CD4-positive, alpha-beta T cell treated with Interleukin-17A for 4 hours (primary cell): ENCODE measurements around the gene TIPRL.
"Not testable (repeated sequence)": the region's sequence is repeated elsewhere in the genome, so short reads cannot be mapped to it uniquely, and the experiment has no call there.

Experiments used
- DNase-seq: peaks from one replicate; pipeline ENCODE4 v3.0.0-alpha.2; 2020; ENCODE audit warnings: mixed read lengths

The TIPRL gene

DNA sequence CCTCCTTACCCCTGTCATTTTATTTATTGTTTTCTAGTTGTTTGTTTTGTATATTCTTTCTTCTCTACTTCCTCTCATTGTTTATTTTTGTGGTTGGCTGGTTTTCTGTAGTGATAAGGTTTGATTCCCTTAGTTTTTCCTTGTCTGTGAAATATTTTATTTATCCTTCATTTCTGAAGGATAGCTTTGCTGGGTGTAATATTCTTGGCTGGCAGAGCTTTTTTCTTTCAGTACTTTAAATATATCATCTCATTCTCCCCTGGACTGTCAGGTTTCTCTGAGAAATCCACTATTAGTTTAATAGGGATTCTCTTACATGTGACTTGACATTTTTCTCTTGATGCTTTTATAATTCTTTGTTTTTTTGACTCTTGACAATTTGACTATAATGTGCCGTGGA lies 18.8 kb upstream of the TIPRL start:
- DNase-seq, result no peak

DNA sequence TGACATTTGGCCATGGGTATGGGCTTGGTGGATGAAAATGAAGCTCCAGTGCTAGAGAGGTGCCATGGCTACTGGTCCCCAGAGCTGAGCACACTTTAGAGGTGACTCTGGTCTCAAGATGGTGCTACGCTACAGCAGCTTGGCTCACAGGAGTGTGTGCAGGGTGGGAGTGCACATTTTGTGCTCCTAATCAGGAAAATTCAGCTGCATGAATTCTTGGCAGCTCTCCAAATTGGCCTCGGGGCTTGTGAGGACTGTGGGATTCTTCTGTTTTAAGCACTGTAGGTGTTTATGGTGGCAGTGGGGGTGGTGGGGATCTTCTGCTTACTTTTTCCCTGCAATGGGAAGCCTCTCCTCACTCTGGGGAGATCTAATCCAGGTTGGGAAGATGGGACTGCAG lies 17.3 kb upstream of the TIPRL start:
- no peak for DNase-seq

DNA sequence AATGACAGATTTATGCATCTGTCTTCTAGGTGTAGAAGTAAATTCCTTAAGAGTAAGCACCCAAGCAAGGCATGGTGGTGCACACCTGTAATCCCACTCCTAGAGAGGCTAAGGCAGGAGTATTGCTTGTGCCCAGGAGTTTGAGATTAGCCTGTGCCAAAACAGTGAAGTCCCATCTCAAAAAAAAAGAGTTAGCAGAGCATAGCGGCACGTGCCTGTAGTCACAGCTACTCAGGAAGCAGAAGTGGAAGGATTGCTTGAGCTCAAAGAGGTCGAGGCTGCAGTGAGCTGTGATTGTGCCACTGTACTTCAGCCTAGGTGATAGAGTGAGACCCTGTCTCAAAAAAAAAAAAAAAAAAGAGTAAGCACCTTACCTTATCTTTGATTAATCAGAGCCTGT lies 15.1 kb upstream of the TIPRL start:
- DNase-seq, result no peak

DNA sequence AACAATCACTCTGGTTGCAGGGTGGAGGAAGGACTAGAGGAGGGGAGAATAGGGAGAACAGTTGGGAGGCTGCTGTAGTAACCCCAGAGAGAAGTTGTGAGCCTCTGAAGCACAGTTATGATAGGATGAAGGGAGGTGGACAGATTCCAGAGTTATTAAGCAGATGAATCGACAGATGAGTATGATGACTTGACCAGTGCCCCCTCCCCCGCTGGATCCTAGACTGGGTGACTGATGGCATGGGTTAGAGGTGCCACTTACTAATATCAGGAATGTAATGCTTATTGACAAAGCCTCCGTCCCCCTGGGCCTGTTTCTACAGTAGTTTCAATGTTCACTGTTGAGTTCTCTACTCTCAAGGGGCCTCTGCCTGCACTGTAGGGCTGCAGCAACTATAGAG lies 14.0 kb upstream of the TIPRL start:
- no peak for DNase-seq

DNA sequence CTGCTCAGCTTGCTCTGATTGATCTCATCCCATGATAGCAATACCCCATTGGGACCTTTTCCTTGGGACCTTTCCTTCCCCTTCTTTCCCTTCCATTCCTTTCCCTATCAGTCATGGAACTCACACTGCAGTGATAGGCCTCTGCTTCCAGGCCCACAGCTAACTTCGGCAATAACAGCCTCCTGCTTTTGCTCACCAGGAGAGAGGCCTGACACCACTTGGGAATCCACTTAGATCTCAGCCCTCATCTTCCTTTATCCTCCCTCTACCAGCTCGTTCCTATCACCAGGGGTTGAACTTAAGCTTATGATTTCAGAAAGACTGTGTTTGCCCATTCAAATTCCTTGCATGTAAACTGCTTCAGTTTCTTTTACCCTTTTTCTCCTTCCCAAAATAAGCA lies 11.0 kb upstream of the TIPRL start:
- no peak for DNase-seq

DNA sequence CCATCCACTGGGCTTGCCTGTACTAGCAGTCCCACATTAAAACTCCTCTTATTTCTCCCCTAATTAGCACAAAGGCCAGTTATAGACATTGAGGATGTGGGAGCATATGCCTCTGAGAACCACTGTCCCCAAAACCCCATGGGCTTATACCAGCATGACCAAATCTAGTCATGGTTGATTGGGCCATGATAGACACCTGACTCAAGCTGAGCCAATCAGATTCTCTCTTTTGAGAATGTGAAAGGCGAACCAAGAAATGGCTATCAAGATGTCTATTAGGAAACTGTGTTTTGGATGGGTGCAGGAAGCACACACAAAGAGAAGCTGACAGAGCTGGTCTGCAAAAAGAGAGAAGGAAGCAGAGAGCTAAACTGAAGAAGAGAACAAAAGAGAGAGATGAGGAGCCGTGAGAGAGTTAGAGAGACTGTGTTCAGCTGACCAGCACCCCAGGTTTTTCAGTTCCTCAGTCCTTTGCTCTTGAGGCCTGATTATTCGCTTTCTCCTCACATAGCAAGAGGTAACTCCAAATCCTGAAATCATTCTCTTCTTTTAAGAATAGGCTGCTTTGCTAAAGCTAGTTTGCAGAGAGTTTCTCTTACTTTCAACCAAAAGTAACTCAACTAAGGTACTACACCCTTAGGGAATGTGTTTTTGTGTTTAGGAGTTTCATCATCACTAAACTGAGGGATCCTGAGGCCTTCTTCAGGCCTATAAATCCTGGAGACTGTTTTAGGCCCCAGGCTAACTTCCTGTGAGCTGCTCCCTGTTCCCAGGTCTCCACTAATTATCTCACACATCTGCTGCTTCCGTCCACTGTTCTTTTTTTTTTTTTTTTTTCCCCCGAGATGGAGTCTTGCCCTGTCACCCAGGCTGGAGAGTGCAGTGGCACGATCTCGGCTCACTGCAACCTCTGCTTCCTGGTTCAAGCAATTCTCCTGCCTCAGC lies 7.9 kb upstream of the TIPRL start:
- DNase-seq, result no peak

DNA sequence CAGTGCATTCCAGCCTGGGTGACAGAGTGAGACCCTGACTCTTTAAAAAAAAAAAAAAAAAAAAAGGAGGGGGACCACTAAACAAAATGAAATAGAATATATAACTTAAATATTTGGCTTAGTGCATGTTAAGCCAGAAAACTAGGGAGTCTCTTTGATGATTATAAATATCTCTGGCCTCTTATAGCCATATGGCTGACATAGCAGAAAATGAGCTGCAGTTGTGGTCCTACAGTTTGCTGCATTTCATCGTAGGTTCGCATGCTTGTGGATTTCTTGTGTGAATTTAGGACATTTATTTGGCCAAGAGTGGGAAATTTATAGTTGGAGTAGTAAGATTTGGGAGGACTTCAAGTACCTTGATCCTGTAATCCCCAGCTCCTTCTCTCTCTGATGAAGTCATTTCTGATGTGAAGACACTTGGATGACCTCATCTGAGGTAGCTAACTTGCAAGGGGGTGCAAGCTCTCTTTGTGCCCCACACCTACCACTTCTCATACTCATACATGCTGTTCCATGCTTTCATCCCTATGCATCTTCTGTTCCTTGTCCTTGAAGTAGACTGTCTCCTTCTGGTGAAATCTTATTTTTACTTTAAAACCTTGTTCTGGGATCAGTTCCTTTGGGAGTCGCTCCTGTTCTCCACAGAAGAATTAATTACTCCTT lies 6.4 kb upstream of the TIPRL start:
- no peak for DNase-seq

DNA sequence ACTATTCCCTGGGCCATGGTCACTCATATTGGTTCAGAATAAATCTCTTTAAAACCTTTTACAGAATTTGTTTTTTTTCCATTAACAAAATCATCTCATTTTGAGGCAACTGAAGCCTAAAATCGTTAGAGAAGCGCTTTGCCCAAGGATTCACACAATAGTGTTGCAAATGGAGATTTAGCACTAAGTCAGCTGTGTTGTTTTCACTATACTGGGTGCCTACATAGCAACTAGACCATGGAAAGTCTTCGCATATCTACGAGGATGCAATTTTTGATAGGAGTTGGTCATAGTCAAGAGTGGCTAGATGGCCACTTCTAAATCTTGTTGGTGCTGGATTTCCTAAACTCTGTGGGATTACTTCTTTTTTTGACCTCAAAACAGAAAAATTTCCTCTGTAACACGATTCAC lies 530 bp upstream of the TIPRL start:
- DNase-seq, result peak; percentile 4

DNA sequence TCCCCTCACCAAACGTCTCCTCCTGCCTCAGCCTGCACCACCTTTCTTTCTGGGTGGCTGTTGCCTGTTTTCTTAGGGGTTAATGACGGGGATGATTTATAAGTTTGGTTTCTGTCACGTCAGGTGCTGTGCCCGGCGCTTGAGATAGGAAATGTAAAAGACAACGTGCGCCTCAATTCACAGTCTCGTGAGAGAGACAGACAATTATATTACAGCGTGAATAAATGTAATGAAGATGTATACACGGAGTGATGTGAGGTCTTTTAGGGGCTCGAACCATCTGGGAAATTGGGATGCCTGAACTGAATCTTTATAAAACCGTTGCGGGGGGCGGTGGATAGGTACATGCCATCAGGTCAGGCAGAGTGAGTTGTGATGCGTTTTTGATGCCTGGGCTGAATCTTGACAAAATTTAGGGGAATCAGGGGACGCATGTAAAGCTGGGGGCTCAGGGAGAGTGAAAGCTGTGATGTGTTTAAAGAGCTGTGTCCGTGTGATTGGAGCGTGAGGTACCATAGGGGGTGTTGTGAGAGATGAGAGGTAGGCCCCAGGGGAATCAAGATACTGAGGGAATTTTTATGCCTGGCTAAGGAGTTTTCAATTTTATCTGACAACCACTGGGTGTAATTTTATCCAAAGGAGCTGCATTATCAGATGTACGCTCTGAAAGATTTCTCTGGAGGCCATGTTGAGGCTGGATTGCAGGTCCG lies 831 bp downstream of the TIPRL start:
- DNase-seq, result no peak

DNA sequence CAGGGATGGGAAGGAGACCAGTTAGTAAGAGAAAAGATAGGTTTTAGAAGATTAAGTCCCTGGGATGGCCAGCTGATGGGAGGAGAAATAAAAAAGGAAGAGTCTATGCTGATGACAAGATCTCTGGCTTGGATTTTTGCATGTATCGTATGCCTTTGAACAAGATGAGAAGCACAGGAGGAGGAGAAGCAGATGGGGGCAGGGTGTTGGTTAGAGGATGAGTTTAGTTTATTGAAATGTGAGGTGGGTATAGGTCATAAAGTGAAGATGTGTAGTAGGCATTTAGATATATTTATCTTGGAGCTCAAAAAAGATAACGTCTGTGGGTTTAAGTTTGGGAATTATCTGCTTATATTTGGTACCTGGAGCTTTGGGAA lies 1.4 kb downstream of the TIPRL start:
- DNase-seq, result no peak

DNA sequence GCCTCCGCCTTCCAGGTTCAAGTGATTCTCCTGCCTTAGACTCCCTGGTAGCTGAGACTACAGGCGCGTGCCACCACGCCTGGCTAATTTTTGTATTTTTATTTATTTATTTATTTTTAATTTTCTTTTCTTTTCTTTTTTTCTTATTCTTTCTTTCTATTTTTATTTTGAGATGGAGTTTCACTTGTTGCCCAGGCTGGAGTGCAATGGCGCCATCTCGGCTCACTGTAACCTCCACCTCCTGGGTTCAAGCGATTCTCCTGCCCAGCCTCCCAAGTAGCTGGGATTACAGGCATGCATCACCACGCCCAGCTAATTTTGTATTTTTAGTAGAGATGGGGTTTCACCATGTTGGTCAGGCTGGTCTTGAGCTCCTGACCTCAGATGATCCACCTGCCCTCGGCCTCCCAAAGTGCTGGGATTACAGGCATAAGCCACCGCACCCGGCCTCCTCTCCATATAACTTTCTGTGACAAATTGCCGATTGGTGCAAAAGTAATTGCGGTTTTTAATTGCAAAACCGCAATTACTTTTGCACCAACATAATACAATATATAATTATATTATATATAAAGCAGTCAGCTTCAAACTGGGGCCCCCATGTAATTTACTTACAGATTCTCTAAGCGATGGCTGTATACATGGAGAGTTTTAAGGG lies 2.4 kb downstream of the TIPRL start:
- DNase-seq, result not testable (repeated sequence)

DNA sequence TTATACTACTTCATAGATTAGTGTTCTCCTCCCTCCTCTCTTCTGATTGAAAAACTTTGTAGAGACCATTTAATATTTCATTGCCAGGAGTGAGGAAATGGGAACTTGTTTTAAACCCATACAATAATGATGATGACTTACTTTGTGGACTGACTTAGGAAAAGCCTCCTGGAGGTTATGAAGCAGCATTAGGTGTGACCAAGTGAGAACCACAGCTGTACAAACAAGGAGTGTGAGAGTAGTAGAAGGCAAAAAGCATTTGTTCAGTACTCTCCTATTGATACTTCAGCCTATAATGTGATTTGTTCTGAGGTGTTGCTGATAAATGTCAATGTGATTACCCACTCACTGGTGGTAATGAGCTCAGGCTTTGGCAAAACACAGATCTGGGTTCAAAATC lies 8.4 kb downstream of the TIPRL start:
- DNase-seq, result no peak

DNA sequence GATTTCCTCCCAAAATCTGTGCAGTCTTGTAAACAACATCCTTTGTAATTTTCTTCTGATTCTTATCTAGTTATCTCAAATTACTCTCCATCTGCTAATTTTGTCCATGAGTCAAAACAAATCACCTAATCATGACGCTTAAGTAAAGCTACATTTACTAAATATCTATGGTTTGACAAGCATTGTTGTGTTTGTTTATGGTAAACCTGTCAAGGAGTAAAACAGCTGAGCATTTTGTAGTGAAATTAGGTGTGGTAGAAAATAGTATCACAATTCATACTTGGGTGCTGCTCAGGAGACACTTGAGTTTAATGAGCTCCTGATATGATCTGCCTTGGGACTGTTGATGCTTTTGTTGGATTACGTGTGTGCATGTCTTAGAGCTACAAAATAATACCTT lies 11.6 kb downstream of the TIPRL start:
- DNase-seq, result no peak

DNA sequence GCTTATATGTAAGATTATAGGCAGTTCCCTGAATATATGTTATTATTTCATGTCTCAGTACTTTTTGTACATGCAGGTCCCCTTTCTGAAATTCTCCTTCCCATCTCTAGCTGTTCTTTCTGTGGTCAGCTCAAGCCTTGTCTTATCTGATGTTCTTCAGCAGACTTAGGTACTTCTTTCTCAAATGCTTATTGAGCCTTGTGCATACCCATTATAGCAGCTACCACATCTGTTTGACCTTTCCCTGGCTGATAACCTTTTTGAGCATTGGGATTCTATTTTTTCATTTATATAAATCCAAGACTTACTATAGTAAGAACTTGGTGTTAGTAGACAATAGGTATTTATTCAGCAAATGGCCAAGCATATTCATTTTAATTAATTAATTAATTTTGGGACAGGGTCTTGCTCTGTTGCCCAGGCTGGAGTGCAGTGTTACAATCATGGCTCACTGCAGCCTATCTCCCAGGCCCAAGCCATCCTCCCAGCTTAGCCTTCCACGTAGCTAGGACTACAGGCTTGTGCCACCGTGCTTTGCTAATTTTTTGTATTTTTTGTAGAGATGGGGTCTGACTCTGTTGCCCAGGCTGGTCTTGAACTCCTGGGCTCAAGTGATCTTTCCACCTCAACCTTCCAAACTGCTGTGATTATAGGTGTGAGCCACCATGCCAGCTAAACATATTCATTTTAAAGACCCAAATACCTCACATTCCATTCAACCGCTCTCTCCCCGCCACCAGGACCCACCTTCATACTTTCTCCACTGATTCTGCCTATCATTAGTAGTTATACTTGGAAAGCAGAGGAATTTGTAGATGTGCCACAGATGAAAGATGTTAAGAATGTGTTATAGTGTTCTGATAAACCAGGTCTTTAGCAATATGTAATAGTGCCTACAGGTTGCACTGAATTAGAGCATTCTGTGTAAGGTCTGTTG lies 16.7 kb downstream of the TIPRL start:
- DNase-seq, result no peak

DNA sequence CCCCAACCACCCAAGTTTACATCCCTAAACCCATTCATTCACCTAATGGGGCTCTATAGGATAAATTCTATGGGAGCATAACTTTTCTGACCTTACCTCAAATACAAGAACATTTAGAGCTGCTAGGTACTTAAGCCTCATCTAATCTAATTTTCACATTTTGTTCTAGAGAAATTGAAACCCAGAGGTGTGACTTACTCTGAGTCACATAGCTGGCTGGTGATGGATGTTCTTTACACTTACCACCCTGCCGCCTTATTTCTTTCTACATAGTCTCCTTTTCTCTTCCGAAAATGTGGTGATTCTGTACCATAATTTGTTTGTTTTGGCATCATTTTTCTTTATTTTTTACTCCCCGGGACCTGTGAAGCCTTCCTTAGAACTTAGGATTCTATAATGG lies 20.3 kb downstream of the TIPRL start:
- no peak for DNase-seq

DNA sequence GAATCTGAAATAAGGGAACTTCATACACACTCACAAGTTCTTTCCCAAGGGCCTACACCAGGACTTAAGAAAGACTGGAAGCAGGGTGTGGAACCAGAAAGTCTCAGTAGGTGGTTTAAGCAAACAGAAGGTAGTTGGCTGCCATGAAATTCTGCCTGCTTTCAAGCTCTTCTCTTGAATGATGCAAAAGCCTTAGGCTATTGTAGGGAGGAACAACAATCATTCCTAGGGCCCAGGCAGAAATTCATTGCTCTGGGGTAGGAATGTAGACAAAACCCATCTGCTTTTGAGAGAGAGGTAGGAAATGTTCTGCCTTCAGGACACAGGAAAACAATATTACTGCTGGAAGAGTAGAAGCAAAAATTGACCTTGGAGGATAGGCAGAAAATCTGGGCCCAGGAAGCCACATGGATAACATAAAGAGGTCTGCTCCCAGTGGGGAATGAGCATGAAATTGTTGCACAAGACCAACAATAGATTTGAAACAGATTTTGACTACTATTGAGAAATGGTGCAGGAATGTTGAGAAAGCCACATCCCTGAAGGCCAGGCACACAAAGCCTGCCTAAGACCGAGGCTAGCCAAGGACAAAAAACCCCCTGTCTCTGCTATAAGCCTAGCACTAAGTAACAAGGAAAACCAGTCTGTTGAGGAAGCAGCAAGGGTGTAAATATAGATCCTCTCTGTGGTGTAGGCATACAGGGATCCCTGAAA lies 24.3 kb downstream of the TIPRL start:
- no peak for DNase-seq

DNA sequence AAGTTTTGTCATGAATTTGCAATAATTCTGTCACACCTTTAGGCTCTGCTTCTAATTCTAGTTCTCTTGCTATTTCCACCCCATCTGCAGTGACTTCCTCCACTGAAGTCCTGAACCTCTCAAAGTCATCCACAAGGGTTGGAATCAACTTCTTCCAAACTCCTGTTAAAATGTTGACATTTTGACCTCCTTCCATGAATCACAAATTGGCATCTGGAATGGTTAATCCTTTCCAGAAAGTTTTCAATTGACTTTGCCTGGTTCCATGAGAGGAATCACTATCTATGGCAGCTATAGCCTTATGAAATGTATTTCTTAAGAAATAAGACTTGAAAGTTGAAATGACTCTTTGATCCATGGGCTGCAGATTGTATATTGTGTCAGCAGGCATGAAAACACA lies 27.3 kb downstream of the TIPRL start:
- DNase-seq, result no peak

DNA sequence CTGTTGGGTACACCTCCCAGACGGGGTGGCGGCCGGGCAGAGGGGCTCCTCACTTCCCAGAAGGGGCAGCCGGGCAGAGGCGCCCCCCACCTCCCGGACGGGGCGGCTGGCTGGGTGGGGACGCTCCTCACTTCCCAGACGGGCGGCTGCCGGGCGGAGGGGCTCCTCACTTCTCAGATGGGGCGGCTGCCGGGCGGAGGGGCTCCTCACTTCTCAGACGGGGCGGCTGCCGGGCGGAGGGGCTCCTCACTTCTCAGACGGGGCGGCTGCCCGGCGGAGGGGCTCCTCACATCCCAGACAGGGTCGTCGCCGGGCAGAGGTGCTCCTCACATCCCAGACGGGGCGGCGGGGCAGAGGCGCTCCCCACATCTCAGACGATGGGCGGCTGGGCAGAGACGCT lies 28.9 kb downstream of the TIPRL start:
- not testable (repeated sequence) for DNase-seq

DNA sequence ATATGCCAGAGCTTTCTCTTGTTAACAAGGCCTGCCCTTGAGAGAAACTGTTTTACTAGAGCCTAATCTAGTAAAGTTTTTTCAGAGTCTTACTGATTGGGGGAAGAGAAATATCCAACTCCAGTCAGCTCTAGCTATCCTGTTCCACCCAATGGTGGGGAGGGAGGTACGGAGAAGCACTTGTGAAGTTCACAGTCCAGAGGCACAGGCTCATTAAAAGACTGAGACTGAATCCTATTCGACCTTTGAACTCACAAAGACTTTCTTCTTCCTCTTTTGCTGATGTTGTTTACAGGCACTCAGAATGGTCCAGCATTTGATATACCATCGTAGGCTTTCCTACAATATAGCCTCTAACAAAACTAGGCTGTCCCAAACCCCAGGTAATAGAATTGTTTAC lies 31.6 kb downstream of the TIPRL start:
- DNase-seq, result no peak

DNA sequence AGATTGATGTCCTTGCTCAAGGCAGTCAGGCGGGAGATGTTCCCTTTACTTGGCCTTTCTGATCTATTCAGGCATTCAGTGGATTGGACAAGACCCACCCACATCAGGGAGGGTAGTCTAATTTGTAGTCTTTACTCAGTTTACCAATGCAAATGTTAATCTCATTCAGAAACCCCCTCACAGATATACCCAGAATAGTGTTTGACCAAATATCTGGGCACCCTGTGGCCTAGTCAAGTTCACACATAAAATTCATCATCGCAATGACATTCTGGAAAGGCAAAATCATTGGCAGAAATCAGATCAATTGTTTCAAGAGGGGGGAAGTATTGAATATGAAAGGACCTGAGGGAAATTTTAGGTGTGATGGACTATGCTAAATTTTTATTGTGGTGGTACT lies 34.6 kb downstream of the TIPRL start:
- DNase-seq, result no peak

DNA sequence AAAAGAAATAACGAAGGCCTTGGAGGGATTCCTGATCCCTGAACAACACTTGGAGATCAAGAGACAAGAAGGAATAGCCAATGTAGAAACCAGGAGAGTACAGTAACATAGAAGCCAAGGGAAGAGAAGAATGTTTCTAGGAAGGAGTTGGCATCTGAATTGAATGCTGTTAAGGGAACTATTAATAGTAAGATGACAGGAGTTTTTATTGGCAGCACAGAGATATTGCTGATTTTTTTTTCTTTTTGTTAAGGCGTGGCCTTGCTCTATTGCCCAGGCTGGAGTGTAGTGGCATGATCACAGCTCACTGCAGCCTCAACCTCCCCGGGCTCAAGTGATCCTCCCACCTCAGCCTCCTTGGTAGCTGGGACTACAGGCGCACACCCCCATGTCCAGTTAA lies 37.4 kb downstream of the TIPRL start:
- no peak for DNase-seq
